Stimulated activated effector memory CD8-positive, alpha-beta T cell treated with anti-CD3 and anti-CD28 coated beads, Interleukin-12 subunit alpha, Interleukin-12 subunit beta, amount 100 ng/mL, for 72 hours (primary cell): ENCODE measurements around the gene LARP4B.

Experiments
- ATAC-seq: fragments of 150-1000 bp; cut with Tn5 transposase; 2 replicates; pipeline ENCODE4 v1.10.0; 2021
- DNase-seq, 2 donors: peaks; one replicate each; pipeline ENCODE4 v3.0.0; 2021 to 2022; ENCODE audit warnings: low spot score in 2 of 2
- H3K27ac Mint-ChIP-seq: one replicate; pipeline ENCODE4 v1.8.0; 2022; ENCODE audit warnings: mild to moderate bottlenecking, mixed read lengths
- H3K36me3 Mint-ChIP-seq: one replicate; pipeline ENCODE4 v1.8.0; 2022; ENCODE audit warnings: mild to moderate bottlenecking, mixed read lengths
- H3K4me1 Mint-ChIP-seq: one replicate; pipeline ENCODE4 v1.8.0; 2022; ENCODE audit warnings: mixed read lengths
- H3K4me3 Mint-ChIP-seq: one replicate; pipeline ENCODE4 v1.8.0; 2022; ENCODE audit warnings: mild to moderate bottlenecking, mixed read lengths
- H3K9me3 Mint-ChIP-seq: one replicate; pipeline ENCODE4 v1.8.0; 2022; ENCODE audit warnings: mixed read lengths

LARP4B gene

DNA sequence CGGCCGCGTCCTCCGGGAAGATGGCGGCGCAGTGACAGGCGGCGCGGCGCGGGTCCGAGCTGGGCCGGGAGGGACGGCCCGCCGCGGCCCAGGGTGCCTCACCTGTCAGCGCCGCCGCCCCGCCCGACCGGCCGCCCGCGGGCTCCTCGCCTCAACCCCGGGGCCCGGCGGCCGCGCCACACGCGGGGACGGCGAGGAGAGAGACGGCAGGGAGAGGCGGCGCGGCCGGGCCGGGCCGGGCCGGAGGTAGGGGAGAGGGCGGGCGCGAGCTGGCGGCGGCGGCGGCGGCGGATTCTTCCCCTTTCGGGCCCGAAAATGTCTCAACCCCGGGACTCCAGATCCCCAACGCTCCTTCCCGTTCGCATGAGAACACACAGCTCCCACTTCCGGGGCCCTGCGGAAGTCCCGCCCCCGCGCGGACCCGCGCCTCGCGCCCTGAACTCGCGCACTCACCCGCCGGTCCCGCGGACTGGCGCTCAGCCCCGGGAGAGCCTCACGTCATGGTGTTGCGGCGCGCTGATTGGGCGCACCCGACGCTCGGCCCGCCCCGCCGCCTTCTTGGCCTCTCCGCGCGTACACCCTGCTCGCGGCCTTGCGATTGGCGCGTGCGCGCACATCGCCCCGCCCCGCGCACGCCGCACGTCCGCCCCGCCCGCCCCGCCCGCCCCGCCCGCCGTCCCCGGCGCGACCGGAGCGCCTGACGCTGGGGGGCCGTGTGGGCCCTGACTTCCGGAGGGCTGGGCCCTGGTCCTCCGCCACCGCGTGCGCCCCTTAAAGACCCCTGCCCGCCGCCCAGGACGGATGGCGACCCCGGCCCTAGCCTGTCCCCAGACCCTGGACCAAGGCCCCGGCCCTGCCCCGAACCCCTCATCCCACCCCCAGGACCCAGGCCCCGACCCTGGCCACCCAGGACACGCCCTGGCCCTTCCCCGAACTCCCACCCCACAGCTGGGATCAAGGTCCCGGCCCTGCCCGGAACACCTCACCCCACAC lies at the start of gene LARP4B:
Gene LARP4B, minus strand, starts transcription at position 380 of the 993 bp plus-strand sequence. CDS start 45,984 bp downstream, outside the sequence.
- peaks cover 49% of the 10 kb centered on the region for H3K36me3 Mint-ChIP-seq
- peak within 1 kb of the TSS; percentile 87 for H3K4me3 Mint-ChIP-seq
- DNase-seq (peak; percentile 94 to 97), ATAC-seq (peak; percentile 97)
- peaks cover 31% of the 10 kb centered on the region for H3K4me1 Mint-ChIP-seq
- peak within 1 kb of the TSS; percentile 97 for H3K27ac Mint-ChIP-seq
- H3K9me3 Mint-ChIP-seq = no peaks in the 10 kb centered on the region

DNA sequence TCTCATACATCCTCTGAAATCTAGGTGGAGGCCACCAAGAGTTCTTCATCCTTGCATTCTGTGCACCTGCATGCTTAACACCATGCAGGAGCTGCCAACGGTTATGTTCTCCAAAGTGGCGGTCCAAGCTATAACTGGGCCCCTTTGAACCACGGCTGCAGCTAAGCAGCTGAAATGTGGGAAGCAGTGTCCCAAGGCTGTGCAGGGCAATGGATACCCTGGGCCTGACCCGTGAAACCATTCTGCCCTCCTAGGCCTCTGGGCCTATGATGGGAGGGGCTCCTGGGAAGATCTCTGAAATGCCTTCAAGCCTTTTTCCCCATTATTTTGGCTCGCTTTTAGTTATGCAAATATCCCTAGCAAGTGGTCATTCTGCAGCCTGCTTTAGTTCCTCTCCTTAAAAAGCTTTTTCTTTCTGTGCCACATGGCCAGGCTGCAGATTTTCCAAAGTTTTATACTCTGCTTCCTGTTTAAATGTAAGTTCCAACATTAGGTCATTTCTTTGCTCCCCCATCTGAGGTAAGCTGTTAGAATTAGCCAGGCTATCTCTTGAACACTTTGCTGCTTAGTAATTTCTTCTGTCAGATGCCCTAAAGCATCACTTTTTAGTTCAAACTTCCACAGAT lies 49.1 kb upstream of the LARP4B start:
- H3K4me1 Mint-ChIP-seq = no peaks in the 10 kb centered on the region
- H3K9me3 Mint-ChIP-seq = peaks cover 14% of the 10 kb centered on the region
- H3K4me3 Mint-ChIP-seq = no peak overlapping the region
- DNase-seq (no peak), ATAC-seq (no peak)
- H3K36me3 Mint-ChIP-seq = no peaks in the 10 kb centered on the region
- H3K27ac Mint-ChIP-seq = no peak overlapping the region

DNA sequence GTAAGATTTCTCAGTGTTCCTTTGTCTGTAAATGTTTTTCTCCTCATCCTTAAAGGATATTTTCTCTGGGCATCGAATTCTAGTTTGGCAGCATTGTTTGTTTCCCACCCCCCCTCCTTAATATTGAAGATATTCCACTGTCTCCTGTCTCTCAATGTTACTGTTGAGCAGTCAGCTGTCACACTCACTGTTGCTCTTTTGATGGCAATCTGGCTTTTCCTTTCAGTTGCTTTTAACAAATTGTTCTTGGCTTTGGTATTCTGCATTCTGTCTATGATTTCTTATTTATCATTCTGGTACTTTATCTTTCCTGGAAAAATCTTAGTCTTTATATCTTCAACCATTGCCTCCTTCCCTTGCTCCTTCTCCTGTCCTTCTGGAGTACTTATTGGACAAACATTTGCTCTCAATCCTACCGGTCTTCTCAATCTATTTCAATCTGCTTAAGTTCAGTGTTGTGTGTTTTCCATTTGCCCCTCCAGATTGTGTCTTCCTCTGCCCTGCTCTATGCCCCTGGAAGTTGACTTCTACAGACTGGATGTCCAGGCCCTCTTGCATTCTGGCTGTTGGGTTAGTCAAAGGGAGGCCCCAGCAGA lies 47.4 kb upstream of the LARP4B start:
- H3K4me1 Mint-ChIP-seq = no peaks in the 10 kb centered on the region
- H3K4me3 Mint-ChIP-seq = no peak overlapping the region

DNA sequence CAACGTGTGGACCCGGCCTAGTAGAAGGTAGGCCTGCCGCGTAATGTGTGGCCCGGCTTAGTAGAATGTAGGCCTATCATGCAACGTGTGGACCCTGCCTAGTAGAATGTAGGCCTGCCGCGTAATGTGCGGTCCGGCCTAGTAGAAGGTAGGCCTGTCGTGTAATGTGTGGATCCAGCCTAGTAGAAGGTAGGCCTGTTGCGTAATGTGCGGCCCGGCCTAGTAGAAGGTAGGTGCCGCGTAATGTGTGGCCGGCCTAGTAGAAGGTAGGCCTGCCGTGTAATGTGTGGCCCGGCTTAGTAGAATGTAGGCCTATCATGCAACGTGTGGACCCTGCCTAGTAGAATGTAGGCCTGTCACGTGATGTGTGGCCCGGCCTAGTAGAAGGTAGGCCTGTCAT lies 44.8 kb upstream of the LARP4B start:
- Mint-ChIP-seq H3K9me3 (peaks cover 14% of the 10 kb centered on the region), H3K4me1 (no peaks in the 10 kb centered on the region), H3K36me3 (no peaks in the 10 kb centered on the region), H3K27ac (no peak overlapping the region), H3K4me3 (no peak overlapping the region)
- ATAC-seq (no peak), DNase-seq (no peak)

More for the DNA sequence above, 47.4 kb upstream of the LARP4B start:
- H3K36me3 Mint-ChIP-seq = no peaks in the 10 kb centered on the region
- DNase-seq (no peak), ATAC-seq (no peak)
- no peak overlapping the region for H3K27ac Mint-ChIP-seq
- H3K9me3 Mint-ChIP-seq = peaks cover 14% of the 10 kb centered on the region

DNA sequence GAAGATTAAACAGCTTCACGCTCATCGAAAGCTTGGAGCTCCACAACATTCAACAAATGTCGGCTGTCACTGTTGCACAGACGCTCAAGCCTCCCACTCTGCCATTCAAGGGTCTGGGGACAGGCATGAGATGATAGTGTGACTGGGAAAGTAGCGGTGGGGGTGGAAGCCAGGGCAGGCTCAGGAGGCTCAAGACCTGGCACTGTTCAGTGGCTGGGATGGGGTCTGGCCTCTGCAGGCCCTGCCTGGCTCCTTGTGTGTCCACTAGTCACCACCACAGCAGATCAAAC lies 43.2 kb upstream of the LARP4B start:
- H3K9me3 Mint-ChIP-seq = peaks cover 10% of the 10 kb centered on the region
- H3K4me1 Mint-ChIP-seq = no peaks in the 10 kb centered on the region
- H3K4me3 Mint-ChIP-seq = no peak overlapping the region
- H3K27ac Mint-ChIP-seq = no peak overlapping the region
- DNase-seq (no peak), ATAC-seq (no peak)
- H3K36me3 Mint-ChIP-seq = no peaks in the 10 kb centered on the region

DNA sequence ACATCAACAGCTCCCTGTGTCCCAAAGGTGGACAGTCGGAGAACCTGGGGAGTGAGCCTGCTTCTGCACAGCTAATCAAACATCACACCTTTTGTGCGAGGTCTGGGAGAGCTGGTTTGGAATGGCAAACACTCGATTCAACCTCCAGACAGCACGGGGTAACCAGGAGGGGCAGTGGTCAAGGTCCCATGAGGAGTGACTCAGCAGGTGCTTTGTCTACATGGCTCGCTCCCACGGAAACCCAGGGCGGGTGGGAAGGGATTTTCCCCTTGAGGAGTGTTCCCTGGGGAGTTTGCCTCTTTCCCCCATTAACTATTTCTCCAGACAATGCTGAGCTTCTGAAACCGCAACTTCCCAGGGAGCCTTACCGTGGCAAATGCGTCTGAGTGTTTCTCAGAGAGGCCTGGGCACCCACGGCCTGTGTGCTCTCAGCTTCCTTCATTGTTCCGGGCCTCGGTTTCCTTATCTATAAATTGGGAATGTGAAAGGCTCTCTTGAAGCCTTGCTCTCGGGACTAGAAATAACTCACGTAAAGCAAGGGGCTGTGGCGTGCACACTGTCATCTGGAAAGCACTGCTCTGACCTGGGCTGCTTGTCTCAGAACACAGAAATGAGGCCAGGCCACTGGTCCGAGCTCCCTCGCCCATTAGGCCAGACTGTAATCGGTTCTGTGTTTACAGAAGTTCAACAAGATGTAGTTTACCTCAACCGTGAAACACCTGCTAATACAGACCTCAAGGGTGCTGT lies 42.7 kb upstream of the LARP4B start:
- Mint-ChIP-seq H3K9me3 (peaks cover 9% of the 10 kb centered on the region), H3K4me3 (no peak overlapping the region), H3K27ac (no peak overlapping the region), H3K36me3 (no peaks in the 10 kb centered on the region), H3K4me1 (no peaks in the 10 kb centered on the region)
- ATAC-seq (no peak), DNase-seq (no peak)

DNA sequence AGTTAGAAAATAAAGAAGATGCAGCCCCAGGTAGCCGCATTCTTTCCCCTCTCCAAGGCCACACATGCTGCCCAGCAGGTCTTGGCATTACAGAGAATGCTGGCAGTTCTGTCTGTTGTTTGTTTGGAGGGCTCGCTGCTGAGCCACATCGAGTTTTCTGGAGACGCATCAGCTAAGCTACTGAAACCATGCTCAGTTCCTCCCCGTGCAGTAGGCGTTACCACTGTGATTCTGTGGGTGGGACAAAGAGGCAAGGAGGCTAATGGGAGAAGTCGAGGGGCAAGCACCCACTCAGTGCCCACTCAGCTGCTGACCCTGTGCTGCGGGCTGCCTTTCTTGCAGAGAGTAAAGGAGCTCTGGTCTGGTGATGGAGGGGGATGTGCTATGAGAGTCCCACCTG lies 41.3 kb upstream of the LARP4B start:
- DNase-seq (no peak), ATAC-seq (no peak)
- Mint-ChIP-seq H3K27ac (no peak overlapping the region), H3K4me3 (no peak overlapping the region), H3K4me1 (no peaks in the 10 kb centered on the region), H3K36me3 (no peaks in the 10 kb centered on the region), H3K9me3 (no peaks in the 10 kb centered on the region)

DNA sequence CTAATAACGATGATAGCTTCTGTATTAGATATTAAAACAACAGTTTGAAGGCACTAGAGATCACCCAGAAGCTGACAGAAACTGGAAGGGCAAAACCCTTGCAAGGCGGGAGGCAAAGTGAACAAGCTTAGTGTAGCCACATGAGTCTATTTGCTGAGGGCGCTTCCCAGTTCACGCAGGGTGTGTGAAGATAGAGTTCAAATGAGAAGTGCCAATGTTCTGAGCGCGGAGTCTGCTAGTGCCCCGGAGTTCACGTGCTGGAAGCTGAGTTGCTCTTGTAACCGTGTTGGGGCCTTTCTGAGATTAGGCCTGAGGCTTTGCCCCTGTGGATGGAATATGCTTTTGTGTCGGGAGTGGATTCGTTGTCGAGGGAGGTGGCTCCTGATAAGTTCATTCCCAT lies 40.1 kb upstream of the LARP4B start:
- H3K9me3 Mint-ChIP-seq = no peaks in the 10 kb centered on the region
- no peaks in the 10 kb centered on the region for H3K4me1 Mint-ChIP-seq
- no peak overlapping the region for H3K4me3 Mint-ChIP-seq
- DNase-seq (no peak), ATAC-seq (no peak)
- H3K36me3 Mint-ChIP-seq = no peaks in the 10 kb centered on the region
- H3K27ac Mint-ChIP-seq = no peak overlapping the region

DNA sequence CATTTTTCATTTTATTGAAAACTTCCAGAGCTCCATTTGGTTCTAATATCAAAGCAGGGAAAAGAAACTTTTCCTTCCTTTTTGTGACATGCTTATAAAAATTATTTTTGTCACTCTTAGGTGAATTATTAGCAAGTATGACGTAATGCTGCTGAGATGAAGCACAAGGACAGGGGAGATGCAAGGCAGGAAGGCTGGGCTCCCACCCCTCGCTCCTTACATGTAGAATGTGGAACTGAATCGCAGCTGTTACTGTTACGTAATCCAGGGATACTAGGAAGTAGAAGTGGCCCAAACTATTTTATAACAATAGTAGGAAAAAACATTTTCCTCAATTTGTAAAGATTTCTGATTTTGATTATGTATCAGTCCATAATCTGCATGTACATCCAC lies 39.6 kb upstream of the LARP4B start:
- DNase-seq = no peak
- Mint-ChIP-seq H3K4me3 (no peak overlapping the region), H3K36me3 (no peaks in the 10 kb centered on the region), H3K27ac (no peak overlapping the region), H3K4me1 (no peaks in the 10 kb centered on the region), H3K9me3 (no peaks in the 10 kb centered on the region)
- ATAC-seq = no peak

DNA sequence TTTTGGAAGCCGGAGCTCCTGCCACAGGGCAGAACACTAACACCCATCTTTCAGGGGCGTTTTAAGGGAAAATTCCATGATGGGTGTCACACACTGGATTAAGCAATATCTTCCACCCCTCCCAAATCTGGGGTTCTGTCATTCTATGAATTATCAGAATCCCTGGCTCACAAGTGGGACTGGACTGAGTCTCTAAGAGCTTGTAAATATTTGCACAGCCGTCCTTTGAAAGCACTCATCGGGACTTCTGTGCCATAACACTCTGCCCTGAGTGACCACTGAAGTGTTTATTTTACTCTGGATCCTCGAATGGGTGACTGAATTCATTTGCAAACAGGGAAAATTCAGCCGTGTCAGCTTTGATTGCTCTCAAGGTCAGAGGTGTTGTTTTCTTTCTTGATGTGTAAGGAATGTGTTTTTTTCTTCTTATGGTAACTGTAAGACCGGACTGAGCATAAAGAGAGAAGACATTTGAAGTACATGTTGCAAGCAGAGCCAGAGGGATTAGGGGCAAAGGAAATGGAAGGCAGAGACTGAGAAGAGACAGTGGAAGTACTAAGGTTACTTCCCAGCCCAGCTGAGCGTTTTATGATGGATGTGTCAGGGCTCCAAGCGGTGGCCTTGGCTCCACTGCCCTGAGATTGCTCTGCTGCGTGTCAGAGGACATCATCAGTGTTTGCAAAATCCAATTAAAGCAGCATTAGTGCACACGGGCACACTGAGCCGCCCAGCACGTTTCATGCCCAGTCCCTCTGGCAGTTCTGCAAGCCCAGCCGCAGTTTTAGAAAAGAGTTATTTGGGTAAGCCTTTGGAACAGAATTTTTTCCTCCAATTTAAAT lies 39.0 kb upstream of the LARP4B start:
- no peaks in the 10 kb centered on the region for H3K4me1 Mint-ChIP-seq
- H3K9me3 Mint-ChIP-seq = no peaks in the 10 kb centered on the region
- no peak overlapping the region for H3K27ac Mint-ChIP-seq
- no peaks in the 10 kb centered on the region for H3K36me3 Mint-ChIP-seq
- no peak overlapping the region for H3K4me3 Mint-ChIP-seq
- ATAC-seq = no peak
- DNase-seq = no peak

DNA sequence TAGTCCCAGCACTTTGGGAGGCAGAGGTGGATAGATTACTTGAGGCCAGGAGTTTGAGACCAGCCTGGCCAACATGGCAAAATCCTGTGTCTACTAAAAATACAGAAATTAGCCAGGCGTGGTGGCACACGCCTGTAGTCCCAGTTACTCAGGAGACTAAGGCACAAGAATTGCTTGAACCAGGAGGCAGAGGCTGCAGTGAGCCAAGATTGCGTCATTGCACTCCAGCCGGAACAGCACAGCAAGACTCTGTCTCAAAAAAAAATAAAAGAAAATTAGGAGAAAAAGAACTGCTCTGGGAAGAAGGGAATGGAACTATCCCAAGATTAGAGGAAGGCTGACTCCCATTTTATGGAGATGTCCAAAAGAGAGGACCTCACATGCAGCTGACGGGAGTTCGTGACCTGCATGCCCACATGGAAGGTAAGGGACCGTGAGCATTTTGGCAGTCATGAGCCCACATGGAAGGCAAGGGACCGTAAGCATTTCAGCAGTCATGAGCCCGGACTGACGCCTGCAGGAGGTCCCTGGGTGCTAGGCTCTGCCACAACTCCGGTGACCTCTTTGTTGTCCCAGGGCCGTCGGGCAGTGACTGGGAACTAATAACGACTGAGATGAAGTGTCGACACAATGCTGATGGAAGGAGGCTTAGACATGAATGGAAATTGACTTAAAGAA lies 38.1 kb upstream of the LARP4B start:
- no peaks in the 10 kb centered on the region for H3K4me1 Mint-ChIP-seq
- H3K36me3 Mint-ChIP-seq = no peaks in the 10 kb centered on the region
- no peaks in the 10 kb centered on the region for H3K9me3 Mint-ChIP-seq
- no peak overlapping the region for H3K27ac Mint-ChIP-seq
- ATAC-seq = no peak
- no peak for DNase-seq
- H3K4me3 Mint-ChIP-seq = no peak overlapping the region

DNA sequence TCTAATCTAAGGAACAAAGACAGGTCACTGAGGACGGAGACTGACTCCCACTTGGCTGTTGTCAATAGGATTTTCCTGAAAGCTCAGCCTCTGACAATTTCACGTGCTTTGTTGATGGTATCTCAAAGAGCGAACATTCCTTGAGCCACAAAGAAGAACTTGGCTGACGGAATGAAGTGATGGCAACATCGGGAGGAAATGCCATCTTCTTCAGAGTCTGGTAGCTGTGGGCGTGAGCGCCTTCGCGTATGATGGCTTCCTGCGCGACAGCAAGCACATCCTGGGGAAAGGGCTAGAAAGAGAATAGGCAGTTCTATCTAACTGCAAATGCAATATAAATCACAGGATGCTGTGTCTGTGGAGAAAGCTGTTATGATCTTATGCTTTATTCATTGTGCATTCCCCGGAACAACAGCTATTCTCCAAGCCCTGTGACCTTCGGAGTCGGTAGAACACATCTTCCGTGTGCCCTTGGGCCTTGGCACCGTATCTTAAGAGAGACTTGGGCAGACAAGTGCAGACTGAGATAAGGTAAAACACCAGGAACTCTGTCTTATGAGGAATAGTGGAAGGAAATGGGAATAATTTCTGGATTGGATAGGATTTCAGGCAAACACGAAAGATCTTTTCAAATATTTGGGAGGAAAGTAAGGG lies 37.2 kb upstream of the LARP4B start:
- Mint-ChIP-seq H3K27ac (no peak overlapping the region), H3K36me3 (no peaks in the 10 kb centered on the region), H3K9me3 (no peaks in the 10 kb centered on the region), H3K4me1 (no peaks in the 10 kb centered on the region), H3K4me3 (no peak overlapping the region)
- DNase-seq (no peak), ATAC-seq (no peak)

DNA sequence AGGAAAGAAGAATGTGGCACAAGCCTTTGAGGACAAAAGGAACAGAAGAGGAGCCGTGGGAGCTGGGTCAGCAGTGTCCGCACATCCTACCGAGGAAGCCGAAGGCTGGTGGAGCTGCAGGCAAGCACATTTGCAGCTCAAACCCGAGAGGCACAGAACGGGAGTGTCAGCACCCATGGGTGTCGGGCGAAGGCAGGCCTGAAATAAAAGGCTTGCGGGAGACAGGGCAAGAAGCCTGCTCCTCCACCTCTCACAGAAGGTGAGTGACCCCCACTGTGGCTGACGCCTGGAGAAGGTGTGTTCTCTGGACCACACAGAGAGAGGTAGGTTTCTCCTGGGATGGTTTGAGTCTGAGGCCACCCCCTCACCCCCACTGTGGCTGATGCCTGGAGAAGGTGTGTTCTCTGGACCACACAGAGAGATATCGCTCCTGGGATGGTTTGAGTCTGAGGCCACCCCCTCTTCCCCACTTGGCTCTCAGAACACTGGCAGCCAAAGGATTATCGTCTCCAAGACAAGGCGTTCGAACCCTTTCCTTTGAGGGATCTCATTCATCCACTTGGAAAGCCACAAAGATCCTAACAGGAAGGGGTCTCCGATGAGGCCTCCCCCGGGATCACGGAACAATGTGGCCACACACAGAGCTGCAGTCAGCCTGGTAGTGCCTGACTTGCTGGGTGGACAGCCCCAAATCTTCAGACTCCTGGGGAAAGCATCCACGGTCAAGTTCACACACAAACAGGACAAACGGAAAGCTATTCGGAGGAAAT lies 35.1 kb upstream of the LARP4B start:
- Mint-ChIP-seq H3K27ac (no peak overlapping the region), H3K9me3 (no peaks in the 10 kb centered on the region), H3K36me3 (no peaks in the 10 kb centered on the region), H3K4me1 (no peaks in the 10 kb centered on the region), H3K4me3 (no peak overlapping the region)
- ATAC-seq (no peak), DNase-seq (no peak)
